NB4 (cell line): ENCODE measurements around the gene TRIM9.

ENCODE experiments used
- DNase-seq: peaks from one replicate; pipeline ENCODE4 v3.0.0; 2010; ENCODE audit warnings: low read depth
- H3K4me3 ChIP-seq: one replicate; pipeline ENCODE4 v1.5.1; 2011; ENCODE audit warnings: mild to moderate bottlenecking, low read depth, low read length, moderate library complexity
- MYC ChIP-seq: IDR thresholded peaks from 2 replicates; pipeline ENCODE4 v1.6.1; 2011; ENCODE audit warnings: low read depth, low read length
- POLR2A ChIP-seq: IDR thresholded peaks from 2 replicates; pipeline ENCODE4 v1.6.1; 2011; ENCODE audit warnings: mild to moderate bottlenecking; ENCODE audit not compliant: insufficient read length; ENCODE audit errors: extremely low read depth
- TF ChIP-seq, protein P1 (sequence below): IDR thresholded peaks from 2 replicates; pipeline ENCODE4 v1.6.1; 2011; ENCODE audit warnings: low read depth, low read length
- TF ChIP-seq, protein P2 (sequence below): IDR thresholded peaks from one replicate; pipeline ENCODE4 v1.5.1; 2012; ENCODE audit warnings: low read depth, low read length

TRIM9 gene

DNA sequence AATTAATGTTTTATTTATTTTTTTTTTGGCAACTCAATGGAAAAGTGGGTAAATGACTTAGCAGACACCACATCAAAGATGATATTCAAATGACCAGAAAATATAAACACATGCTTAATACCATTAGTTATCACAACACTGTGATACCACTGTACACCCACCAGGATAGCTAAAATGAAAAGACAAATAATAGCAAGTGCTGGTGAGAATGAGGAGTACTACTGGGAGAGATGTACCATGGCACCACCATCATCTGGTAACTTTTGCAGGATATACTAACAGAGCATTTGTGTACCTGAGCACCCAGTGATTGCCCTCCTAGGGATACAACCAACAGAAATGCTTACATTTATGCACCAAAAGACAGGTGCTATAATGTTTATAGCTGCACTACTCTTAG, 21.9 kb downstream of the TRIM9 start:
- TF ChIP-seq POLR2A (no peak), MYC (no peak)
- TF ChIP-seq, protein P1, sequence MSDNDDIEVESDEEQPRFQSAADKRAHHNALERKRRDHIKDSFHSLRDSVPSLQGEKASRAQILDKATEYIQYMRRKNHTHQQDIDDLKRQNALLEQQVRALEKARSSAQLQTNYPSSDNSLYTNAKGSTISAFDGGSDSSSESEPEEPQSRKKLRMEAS, result no peak
- TF ChIP-seq, protein P2, sequence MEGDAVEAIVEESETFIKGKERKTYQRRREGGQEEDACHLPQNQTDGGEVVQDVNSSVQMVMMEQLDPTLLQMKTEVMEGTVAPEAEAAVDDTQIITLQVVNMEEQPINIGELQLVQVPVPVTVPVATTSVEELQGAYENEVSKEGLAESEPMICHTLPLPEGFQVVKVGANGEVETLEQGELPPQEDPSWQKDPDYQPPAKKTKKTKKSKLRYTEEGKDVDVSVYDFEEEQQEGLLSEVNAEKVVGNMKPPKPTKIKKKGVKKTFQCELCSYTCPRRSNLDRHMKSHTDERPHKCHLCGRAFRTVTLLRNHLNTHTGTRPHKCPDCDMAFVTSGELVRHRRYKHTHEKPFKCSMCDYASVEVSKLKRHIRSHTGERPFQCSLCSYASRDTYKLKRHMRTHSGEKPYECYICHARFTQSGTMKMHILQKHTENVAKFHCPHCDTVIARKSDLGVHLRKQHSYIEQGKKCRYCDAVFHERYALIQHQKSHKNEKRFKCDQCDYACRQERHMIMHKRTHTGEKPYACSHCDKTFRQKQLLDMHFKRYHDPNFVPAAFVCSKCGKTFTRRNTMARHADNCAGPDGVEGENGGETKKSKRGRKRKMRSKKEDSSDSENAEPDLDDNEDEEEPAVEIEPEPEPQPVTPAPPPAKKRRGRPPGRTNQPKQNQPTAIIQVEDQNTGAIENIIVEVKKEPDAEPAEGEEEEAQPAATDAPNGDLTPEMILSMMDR, result no peak
- no peak overlapping the region for H3K4me3 ChIP-seq
- DNase-seq, result no peak

DNA sequence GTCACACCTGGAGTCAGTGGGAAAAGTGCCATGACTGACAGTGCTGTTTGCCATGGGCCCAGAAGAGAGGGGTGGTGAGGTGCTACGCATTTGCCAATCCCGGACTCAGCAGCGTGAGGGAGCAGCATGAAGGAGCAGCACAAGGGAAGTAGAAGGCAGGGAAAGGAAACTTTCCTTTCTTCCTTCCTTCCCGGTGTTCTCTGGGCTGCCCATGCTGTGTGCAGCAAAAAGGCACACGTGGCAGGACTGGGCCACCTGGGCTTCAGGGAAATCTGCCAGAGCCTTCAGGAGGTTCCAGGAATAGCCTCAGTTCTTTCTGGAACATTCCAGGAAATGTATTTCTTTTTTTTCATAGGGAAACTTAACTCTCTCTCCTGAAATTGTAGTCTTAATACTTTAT, 23.0 kb downstream of the TRIM9 start:
- DNase-seq, result no peak
- TF ChIP-seq POLR2A, result no peak
- TF ChIP-seq MYC, result no peak
- TF ChIP-seq, protein P1, result no peak
- TF ChIP-seq, protein P2, result no peak
- no peak overlapping the region for H3K4me3 ChIP-seq

DNA sequence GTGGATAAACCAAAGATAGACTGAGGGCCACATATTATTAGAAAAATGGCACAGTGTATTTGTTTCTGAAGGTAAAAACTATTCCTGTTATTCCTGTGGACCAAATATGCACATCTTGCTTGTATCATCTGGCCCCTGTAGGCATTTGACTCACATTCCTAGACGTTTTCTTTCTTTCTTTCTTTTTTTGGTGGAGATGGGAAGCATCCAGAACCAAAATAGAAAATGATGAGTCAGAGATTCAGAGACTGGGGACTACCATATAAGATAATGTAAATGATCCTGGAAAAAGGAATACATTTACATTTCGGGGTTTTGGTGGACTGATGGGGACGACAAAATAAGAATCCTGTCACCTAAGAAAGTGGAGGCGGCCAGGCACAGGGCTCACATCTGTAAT, 24.2 kb downstream of the TRIM9 start:
- DNase-seq, result no peak
- TF ChIP-seq MYC, result no peak
- TF ChIP-seq, protein P1, result no peak
- TF ChIP-seq POLR2A, result no peak
- TF ChIP-seq, protein P2, result no peak
- H3K4me3 ChIP-seq, result no peak overlapping the region

DNA sequence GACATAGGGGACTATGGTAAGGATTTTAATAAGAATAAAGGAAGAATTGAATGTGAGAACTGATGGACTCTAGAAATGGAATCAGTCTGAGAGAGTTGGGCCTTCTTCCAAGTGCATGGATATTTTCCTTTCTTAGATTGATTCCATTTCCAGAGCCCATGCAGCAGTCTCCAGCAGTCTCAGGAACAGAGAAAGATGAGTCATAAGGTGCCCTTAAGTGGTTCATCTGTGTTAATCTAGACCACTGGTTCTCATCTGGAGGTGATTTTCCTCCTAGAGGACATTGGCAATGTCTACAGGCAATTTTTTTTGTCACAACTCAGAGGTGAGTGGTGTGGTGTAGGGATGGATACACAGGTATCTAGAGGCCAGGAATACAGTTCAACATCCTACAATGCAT, 25.9 kb downstream of the TRIM9 start:
- no peak for TF ChIP-seq POLR2A
- TF ChIP-seq MYC, result no peak
- TF ChIP-seq, protein P1, result no peak
- TF ChIP-seq, protein P2, result no peak
- no peak for DNase-seq

DNA sequence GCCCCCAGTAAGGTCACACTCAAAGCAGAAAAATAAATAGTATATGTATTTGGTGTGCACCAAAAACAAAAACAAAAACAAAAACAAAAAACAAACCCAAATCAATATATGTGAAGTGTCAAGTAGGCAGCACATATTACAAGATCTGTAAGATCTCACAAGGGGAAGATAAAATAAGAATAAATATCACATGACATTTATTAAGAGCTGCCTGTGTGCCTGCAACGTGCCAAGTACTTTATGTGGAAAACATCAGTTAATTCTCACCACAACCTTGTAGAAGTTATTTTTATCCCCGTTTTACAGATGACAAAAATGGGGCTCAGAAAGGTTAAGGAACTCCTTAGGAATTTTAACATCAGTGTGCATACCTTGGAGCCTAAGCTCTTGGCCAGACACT, 26.6 kb downstream of the TRIM9 start:
- no peak overlapping the region for H3K4me3 ChIP-seq
- TF ChIP-seq, protein P2, result no peak
- TF ChIP-seq POLR2A (no peak), MYC (no peak)
- TF ChIP-seq, protein P1, result no peak
- no peak for DNase-seq

More for the DNA sequence above, 25.9 kb downstream of the TRIM9 start:
- no peak overlapping the region for H3K4me3 ChIP-seq

DNA sequence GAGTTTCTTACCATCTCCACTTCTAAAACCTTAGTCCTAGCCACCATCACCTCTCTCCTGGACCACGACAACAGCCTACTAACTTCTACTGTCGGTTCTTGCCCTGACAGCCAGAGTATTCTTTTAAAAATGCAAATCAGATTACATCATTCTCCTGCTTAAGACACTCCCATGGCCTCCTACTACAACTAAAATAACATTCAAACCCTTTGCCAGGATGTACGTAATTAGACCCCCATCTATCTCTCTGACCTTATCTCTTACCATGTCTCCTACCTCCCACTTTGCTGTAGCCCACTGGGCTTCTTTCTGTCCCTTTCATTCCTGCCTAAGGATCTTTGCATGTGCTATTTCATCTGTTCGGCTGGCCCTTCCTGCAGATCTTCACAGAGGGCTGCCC, 27.6 kb downstream of the TRIM9 start:
- TF ChIP-seq, protein P2, result no peak
- no peak for TF ChIP-seq POLR2A
- TF ChIP-seq, protein P1, result no peak
- TF ChIP-seq MYC, result no peak
- no peak for DNase-seq
- H3K4me3 ChIP-seq, result no peak overlapping the region
